Measurements from ENCODE around the gene FADS1. TPM values are rescaled to one million over a fixed set of nuclear protein-coding genes. Genes with fewer than 3 reads are reported as not detected.

The FADS1 gene
- total and polyA plus RNA-seq, 2 of the 8 experiments (the other 6 are each of a cell fraction or from before 2014, with no cell fraction given): 115 to 141 TPM

DNA sequence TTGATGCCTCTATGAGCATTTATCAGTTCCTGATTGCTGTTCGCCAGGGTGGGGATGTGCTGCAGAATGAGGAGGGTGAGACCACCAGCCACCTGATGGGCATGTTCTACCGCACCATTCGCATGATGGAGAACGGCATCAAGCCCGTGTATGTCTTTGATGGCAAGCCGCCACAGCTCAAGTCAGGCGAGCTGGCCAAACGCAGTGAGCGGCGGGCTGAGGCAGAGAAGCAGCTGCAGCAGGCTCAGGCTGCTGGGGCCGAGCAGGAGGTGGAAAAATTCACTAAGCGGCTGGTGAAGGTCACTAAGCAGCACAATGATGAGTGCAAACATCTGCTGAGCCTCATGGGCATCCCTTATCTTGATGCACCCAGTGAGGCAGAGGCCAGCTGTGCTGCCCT is 21.3 kb downstream of the FADS1 start:
- Histone ChIP-seq H3K9ac (replicated peaks in 1 of 4; ENCODE audit: extremely low read depth in 1 of 4, low read depth in 3 of 4, low read length in 3 of 4) (no peak overlapping the region), H2BK120ac (replicated peaks; ENCODE audit: low read depth, low read length) (no peak overlapping the region), H3K4me2 (ENCODE audit: insufficient read depth in 1 of 2, low read depth in 2 of 2, low read length in 2 of 2) (no peak overlapping the region), H3K27ac (ENCODE audit: low read depth, low read length) (no peak overlapping the region), H3K79me2 (ENCODE audit: control insufficient read depth in 1 of 2, insufficient read depth in 2 of 2, low read length in 2 of 2) (peaks cover 8 to 58% of the 10 kb centered on the region in 2 experiments), H2AK5ac (ENCODE audit: low read depth, low read length) (no peak overlapping the region), H4K8ac (ENCODE audit: extremely low read depth, insufficient read depth, low read length) (no peak overlapping the region; the same call in 1 of the 2 replicates), H4K20me1 (replicated peaks in 1 of 2; ENCODE audit: control insufficient read depth in 1 of 2, insufficient read depth in 2 of 2, low read length in 2 of 2) (peaks cover 2 to 8% of the 10 kb centered on the region in 2 experiments), H3K36me3 (ENCODE audit: control insufficient read depth in 2 of 4, insufficient read depth in 4 of 4, low read length in 3 of 4) (peaks cover under 1 to 29% (median 19%) of the 10 kb centered on the region in 4 experiments; a peak in 7 of 8 replicates), H4K91ac (replicated peaks; ENCODE audit: insufficient read length, low read length) (no peak overlapping the region), H3K18ac (ENCODE audit: extremely low read depth, low read length) (no peak overlapping the region), H2BK12ac (ENCODE audit: low read depth, low read length) (no peak overlapping the region), H3K27me3 (replicated peaks in 1 of 4; ENCODE audit: control insufficient read depth in 3 of 4, extremely low read depth in 1 of 4, insufficient read depth in 3 of 4, low read length in 3 of 4) (no peaks in the 10 kb centered on the region), H4K5ac (ENCODE audit: insufficient read length, low read depth, low read length) (no peak overlapping the region), H3K4me3 (ENCODE audit: extremely low read depth in 1 of 4, insufficient read depth in 2 of 4, low read depth in 3 of 4, low read length in 4 of 4) (no peak overlapping the region), H3K14ac (ENCODE audit: insufficient read length) (no peak overlapping the region), H3K23me2 (ENCODE audit: low read depth, low read length) (peaks cover 2% of the 10 kb centered on the region; the same call in 1 of the 2 replicates), H2AFZ (ENCODE audit: low read length) (no peak overlapping the region), H3K9me3 (ENCODE audit: insufficient read depth in 2 of 2, low read depth in 1 of 2, low read length in 1 of 2) (no peaks in the 10 kb centered on the region), H2BK5ac (ENCODE audit: low read depth, low read length) (no peak overlapping the region), H3K79me1 (ENCODE audit: low read depth, low read length) (no peaks in the 10 kb centered on the region; the same call in 1 of the 2 replicates), H2BK20ac (ENCODE audit: low read length) (no peak overlapping the region), H3K4ac (replicated peaks; ENCODE audit: insufficient read length, low read depth, low read length) (no peak overlapping the region), H2BK15ac (ENCODE audit: low read length) (no peak overlapping the region), H3K4me1 (replicated peaks in 1 of 4; ENCODE audit: control insufficient read depth in 3 of 4, insufficient read depth in 4 of 4, low read length in 3 of 4) (0 out of 7 replicates have a peak, but pooled peaks cover 0 to 2% (median 0%) of the 10 kb centered on the region in 4 experiments), H3K56ac (replicated peaks; ENCODE audit: insufficient read length, low read depth, low read length) (no peak overlapping the region), H3K23ac (ENCODE audit: insufficient read length) (no peak overlapping the region)
- FAIRE-seq: no peak
- no peak for TF ChIP-seq SP4 (IDR thresholded peaks at IDR 0.05; ENCODE audit: low read length)
- no peak for TF ChIP-seq TCF12 (IDR thresholded peaks at IDR 0.05; ENCODE audit: low read depth, low read length)
- TF ChIP-seq GABPA (IDR thresholded peaks at IDR 0.05; ENCODE audit: borderline replicate concordance, insufficient read depth, low read length): no peak
- TF ChIP-seq NRF1 (IDR thresholded peaks at IDR 0.05; ENCODE audit: low read depth, low read length): no peak
- no peak for DNase-seq (ENCODE audit: low read depth in 1 of 2, low spot score in 2 of 2)
- 91% methylated on average over 12 of the region's 12 CpGs; no CpG with 5 or more reads in 1 of the 2 experiments for WGBS, 2 experiments (ENCODE audit: extremely low coverage in 1 of 2, insufficient coverage in 1 of 2, insufficient read length in 1 of 2, insufficient replicate concordance in 2 of 2, low coverage in 1 of 2, low lambda C conversion rate in 2 of 2, missing lambda C conversion rate in 1 of 2)
- CTCF ChIA-PET (ENCODE audit: partially characterized antibody): interaction anchor here (0.9 to 10.1 kb wide), 10 partner anchors 7 to 75 kb away, joined by 3 to 118 read pairs (median 15); partner anchors contain the start of genes FADS1 and FADS2
- POLR2A ChIA-PET (ENCODE audit: partially characterized antibody): interaction anchor here (0.8 to 20.9 kb wide), 11 partner anchors 8 to 170 kb away, joined by 3 to 354 read pairs (median 4); partner anchors contain the start of gene FADS1
